Anterior cingulate cortex (tissue), 58 donors: ENCODE data around the gene MICALL2.
A peak's percentile ranks its signal among the peaks of the same experiment; 100 is the strongest.

ENCODE experiments used
- DNase-seq, 58 donors: peaks; one replicate each; lab custom pipeline; 2025; lab: John Stamatoyannopoulos, UW

MICALL2 gene

DNA sequence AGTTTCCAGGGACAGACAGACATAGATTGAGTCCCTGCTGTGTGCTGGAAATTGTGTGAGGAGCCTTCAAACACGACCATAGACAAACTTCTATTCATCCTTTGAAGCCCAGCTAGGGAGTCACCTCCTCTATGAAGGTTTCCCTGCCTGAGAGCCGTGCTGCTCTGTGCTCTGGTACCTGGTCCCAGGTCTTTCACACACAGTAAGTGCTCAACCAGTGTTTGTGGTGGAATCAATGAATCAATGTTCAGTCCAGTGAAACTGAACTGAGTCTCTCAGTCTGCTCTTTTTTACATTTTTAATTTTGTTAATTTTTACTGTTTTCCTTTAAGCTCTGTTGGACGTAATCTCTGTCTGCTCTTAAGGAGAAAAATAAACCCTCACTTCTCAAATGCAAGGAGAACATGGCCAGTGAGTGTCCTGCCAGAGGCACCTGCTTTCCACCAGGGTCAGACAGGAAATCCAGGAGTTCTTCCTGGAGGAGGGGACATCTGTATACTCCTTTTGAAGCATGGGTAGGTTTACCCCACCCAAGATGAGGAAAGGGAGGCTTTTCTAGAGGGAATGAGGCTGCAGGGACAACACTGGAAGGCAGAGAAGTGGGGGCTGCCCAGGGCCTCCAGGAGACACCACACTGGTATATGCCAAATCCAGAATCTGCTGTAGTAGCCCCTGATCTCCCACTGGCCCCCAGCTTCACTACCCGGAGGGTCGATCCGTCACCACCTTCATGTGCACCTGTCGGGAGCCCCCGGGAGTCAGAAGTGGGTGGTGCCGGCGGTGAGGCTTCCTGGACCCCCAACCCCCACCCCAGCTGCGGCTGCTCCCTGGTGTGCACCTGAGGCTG, 56.3 kb downstream of the MICALL2 start:
- no peak for DNase-seq

DNA sequence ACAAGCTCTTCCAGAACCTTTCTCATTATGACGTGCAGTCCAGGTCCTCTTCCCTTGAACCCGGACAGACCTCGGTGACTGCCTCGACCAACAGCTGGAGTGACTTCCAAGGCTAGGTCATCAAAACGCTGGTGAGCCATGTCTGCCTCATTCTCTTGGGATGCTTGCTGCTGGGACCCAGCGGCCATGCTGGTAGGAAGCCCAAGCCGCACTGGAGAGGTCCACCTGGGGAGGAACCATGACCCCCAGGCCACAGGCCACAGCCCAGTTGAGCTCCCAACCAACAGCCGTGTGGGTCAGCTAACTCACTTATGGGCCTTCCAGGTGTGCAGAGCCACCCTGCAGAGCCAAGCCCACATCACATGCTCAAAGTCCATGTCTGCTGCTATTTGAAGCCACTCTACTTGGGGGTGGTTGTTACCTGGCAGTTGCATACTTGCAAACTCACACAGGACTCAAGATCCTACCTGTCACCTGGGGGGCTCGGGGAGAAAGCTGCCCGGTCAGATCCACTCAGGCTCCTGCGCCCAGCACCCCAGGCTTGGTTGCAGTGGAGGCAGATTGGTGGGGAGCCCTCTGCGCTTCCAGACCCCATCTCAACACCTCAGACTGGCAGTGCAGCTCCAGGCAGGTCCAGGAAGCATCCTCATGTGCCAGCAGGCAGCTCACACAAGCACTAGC, 57.0 kb downstream of the MICALL2 start:
- no peak for DNase-seq

DNA sequence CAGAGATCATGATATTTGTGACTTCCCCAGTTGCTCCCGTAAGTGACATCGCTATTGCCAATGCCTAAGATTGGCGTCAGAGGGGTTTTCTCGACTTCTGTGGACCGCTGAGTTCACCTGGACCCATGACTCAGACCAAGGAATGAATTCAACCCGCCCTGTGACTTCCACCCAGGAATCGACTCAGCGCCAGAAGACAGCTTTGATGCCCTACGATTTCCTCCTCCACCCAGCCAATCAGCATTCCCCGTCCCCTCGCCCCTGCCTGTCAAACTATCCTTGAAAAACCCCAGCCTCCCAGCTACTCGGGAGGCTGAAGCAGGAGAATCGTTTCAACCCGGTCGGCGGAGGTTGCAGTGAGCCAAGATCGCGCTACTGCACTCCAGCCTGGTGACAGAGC, 58.3 kb downstream of the MICALL2 start:
- no peak for DNase-seq

DNA sequence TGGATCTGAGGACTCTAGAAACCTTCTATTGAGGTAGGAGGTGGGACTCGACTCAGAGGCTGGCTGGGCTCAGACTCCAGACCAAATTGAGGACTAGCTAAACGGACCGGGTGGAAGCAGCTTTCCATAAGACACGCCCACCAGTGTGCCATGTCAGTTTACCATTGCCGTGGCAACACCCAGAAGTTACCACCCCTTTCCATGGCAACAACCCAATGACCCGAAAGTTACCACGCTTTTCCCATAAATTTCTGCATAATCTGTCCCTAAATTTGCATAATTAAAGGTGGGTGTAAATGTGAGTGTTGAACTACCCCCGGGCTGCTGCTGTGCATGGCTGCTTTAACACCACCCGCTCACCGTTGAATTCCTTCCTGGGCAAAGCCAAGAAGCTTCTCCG, 58.9 kb downstream of the MICALL2 start:
- peak in 1 of 58 donors; percentile 8 for DNase-seq

DNA sequence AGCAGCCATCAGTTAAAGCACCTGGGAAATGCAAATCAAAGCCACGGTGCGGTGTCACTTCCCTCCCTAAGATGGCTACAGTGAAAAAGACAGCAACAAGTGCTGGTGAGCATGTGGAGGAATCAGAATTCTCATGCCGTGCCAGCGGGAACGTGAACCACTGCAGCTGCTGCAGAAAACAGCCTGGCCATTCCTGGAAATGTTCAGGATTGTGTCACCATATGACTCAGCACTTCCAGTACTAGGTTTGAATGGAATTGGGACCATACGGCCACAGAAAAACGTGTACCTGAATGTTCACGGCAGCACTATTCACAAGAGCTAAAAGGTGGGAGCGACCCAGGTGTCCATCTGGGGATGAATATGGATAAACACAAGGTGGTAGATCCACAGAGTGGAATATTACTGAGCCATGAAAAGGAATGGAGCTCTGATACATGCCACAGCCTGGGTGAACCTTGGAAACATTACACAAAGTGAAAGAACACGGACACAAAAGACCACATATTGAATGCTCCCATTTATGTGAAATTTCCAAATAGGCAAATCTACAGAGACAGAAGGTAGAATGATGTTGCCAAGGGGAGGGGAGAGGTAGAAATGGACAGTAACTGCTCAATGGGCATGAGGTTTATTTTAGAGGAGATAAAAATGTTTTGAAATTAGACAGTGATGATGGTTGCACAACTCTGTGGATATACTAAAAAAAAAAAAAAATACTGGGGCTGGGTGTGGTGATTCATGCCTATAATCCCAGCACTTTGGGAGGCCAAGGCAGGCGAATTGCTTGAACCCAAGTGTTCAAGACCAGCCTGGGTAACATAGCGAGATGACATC, 61.6 kb downstream of the MICALL2 start:
- DNase-seq = no peak

GRCh38 chr7:1396195-1396594, 63.1 kb downstream of the MICALL2 start:
- DNase-seq = no peak

- DNase-seq = no peak
Measured at GRCh38 chr7:1395211-1396070, 63.8 kb downstream of the MICALL2 start.

DNA sequence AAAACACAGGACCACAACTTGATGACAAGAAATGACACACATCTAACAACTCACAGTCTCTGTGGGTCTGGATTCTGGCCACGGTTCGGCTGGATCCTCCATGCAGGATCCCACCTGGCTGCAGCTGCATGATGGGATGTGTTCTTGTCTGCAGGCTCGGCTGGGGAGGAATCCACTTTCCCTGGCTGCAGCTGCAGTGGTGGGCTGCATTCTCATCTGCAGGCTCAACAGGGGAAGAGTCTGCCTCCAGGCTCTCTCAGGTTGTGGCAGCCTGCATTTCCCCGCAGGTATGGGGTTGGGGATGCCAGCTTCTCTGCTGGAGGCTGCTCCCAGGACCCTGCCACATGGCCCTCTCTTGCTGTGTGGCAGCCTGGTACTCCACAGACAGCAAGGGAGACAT, 64.9 kb downstream of the MICALL2 start:
- no peak for DNase-seq

DNA sequence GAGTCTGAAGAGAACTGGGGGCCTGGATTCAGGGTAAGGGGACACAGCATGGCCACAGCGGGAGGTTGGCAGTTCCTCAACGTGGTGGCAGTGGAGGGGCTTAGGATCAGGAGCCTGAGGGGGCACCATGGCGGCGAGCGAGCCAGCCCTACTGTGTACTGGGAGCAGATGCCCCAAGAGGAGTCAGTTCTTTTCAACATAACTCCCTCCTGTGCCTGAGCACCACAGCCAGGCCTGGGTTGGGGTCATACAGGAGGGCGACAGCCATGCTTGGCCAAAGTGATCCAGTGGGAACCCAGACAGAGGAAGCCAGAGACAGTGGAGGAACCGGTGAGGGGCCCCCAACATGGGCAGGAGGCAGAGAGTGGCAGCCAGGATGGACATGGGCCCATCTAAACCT, 65.8 kb downstream of the MICALL2 start:
- DNase-seq = no peak

GRCh38 chr7:1392556-1392955, 66.7 kb downstream of the MICALL2 start:
- no peak for DNase-seq

DNA sequence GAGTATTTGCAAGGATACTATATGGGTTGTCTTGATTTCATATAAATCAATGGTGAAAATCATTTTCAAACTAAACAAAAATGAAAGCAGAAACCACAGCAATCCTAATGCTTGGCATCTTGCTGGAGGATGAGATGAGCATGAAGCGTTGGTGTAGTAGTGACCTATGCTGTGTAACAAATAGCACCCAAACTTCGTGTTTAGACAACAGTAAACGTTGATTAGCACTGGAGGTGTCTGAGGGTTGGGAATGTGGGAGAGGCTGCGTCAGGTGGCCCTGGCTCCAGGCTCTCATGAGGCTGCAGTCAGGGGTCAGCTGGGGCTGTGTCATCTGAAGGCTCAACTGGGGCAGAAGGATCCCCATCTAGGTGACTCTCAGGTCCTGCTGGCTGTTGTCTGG, 67.8 kb downstream of the MICALL2 start:
- DNase-seq = no peak

- DNase-seq = no peak
Measured at GRCh38 chr7:1388703-1389335, 70.5 kb downstream of the MICALL2 start.

GRCh38 chr7:1388021-1388702, 71.1 kb downstream of the MICALL2 start:
- no peak for DNase-seq

DNA sequence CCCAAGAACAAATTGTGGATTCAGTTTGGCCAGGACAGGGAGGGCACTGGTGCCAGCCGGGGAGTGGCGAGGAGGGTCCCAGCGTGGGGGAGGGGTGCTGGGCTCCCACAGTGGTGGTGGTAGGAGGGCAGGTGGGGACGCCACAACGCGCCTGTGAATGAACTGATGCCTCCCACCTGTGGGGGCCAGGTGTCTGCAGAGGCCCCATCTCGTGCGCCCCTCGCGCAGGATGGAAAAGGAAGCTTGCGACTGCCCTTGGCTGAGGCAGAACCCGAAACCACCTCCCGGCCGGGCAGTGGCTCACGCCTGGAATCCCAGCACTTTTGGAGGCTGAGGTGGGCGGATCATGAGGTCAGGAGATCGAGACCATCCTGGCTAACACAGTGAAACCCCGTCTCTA, 72.0 kb downstream of the MICALL2 start:
- no peak for DNase-seq

DNA sequence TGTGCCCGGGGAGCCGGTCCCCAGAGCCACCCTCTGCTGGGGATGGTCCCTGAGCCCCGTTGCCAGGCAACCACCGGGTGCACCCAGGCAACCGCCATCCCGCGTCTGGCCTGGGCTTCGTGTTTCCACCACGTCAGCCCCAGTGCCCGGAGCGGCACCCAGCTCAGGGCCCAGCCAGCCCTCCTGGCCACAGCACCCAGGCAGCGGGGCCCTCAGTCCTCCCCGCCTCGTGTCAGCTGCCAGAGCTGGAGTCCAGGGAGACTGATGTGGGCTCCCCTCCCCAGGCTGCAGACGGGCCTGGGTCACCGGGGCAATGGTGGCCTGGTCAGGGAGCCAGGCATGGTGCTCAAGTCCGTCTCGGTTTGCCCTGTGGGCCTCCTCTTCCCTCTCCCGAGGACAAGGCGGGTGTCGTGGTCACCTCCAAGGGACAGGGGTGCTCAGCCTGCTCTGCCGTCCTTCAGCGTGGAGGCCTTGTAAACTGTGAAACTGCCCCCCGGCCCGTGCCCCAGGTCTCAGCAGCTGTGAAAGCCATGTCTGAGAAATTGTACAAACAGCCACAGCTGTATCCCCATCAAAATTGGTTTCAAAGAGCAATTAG, 72.5 kb downstream of the MICALL2 start:
- peak in 2 of 58 donors; percentile 7 to 18 for DNase-seq

- no peak for DNase-seq
Measured at GRCh38 chr7:1385809-1386622, 73.3 kb downstream of the MICALL2 start.

DNA sequence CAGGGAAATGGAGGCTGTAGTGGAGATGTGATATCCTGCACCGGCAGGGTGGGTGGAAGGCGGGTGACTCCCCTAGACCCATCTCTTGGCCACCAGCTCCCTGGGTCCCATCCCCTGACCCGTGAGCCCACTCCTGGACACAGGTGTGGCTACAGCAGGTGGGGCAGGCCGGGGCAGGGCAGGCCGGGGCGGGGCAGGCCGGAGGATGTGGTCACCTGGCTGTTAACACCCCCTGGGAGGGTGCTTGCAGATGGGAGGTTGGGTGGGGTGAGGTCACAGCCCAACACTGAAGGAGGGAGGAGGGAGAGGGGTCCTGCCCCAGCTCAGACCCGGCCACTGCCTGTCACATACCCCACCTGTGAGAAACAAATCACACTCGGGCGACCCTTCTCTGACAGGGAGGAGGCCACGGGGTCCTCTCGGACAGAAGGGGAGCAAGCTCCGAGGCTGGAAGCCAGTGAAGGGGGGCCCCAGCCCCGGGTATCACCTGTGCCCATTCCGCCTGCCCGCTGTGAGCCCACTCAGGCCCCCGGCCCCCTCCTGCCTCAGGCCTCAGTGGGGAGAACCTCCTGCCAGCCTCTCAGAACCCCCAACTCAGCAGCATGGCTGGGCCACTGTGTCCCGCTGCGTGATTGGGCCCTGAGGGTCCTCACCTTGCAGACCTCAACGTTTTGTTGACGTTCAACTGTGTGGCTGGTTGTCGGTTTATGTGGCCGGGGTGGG, 74.0 kb downstream of the MICALL2 start:
- no peak for DNase-seq
